HUES6 (cell line): ENCODE measurements around the gene MCUB.
A peak's percentile ranks its signal among the peaks of the same experiment; 100 is the strongest.

ENCODE experiments used
- H3K27ac ChIP-seq: 2 replicates; pipeline ENCODE4 v1.7.0; 2013; ENCODE audit warnings: low read depth, mild to moderate bottlenecking, low read length, inconsistent platforms
- H3K27me3 ChIP-seq: 2 replicates; pipeline ENCODE4 v1.6.1; 2013; ENCODE audit warnings: low read length; ENCODE audit not compliant: control insufficient read depth, insufficient read depth
- H3K36me3 ChIP-seq: 2 replicates; pipeline ENCODE4 v1.6.1; 2013; ENCODE audit warnings: low read length; ENCODE audit not compliant: control insufficient read depth, insufficient read depth
- H3K4me1 ChIP-seq: 2 replicates; pipeline ENCODE4 v1.6.1; 2013; ENCODE audit warnings: low read length; ENCODE audit not compliant: control insufficient read depth, insufficient read depth
- H3K4me3 ChIP-seq: 2 replicates; pipeline ENCODE4 v1.5.1; 2013; ENCODE audit warnings: low read depth, low read length
- H3K9ac ChIP-seq: one replicate; pipeline ENCODE4 v1.6.1; 2013; ENCODE audit warnings: mild to moderate bottlenecking, low read length
- H3K9me3 ChIP-seq: 2 replicates; pipeline ENCODE4 v1.6.1; 2013; ENCODE audit warnings: low read depth, low read length; ENCODE audit not compliant: control insufficient read depth, insufficient read depth

MCUB gene

GRCh38 chr4:109702950-109703663, 143.1 kb downstream of the MCUB start, which contains the start of gene CASP6:
Gene CASP6 (minus strand): TSS chr4:109703445. CDS start chr4:109703395, 50 bp downstream.
- Histone ChIP-seq H3K27me3 (no peaks in the 10 kb centered on the region), H3K36me3 (peaks cover 2% of the 10 kb centered on the region), H3K27ac (peak within 1 kb of the TSS; percentile 83; the same call in 1 of the 2 replicates), H3K4me3 (peak within 1 kb of the TSS; percentile 96), H3K4me1 (peaks cover 11% of the 10 kb centered on the region), H3K9me3 (no peaks in the 10 kb centered on the region), H3K9ac (peak within 1 kb of the TSS; percentile 91)

GRCh38 chr4:109703664-109704361, 143.8 kb downstream of the MCUB start:
- peak overlapping the region; percentile 91 for H3K9ac ChIP-seq
- H3K4me1 ChIP-seq: peaks cover 11% of the 10 kb centered on the region
- H3K27me3 ChIP-seq: no peaks in the 10 kb centered on the region
- no peak overlapping the region for H3K27ac ChIP-seq
- H3K9me3 ChIP-seq: no peaks in the 10 kb centered on the region
- peaks cover 5% of the 10 kb centered on the region for H3K36me3 ChIP-seq
- H3K4me3 ChIP-seq: peak overlapping the region; percentile 96

GRCh38 chr4:109708435-109708834, 148.4 kb downstream of the MCUB start:
- no peak overlapping the region for H3K4me3 ChIP-seq
- H3K9ac ChIP-seq: no peak overlapping the region
- no peak overlapping the region for H3K27ac ChIP-seq
- peaks cover 4% of the 10 kb centered on the region; the same call in 1 of the 2 replicates for H3K4me1 ChIP-seq
- H3K9me3 ChIP-seq: no peaks in the 10 kb centered on the region
- peaks cover 26% of the 10 kb centered on the region for H3K36me3 ChIP-seq
- H3K27me3 ChIP-seq: no peaks in the 10 kb centered on the region

- Histone ChIP-seq H3K9ac (no peak overlapping the region), H3K36me3 (peaks cover 31% of the 10 kb centered on the region), H3K27me3 (no peaks in the 10 kb centered on the region), H3K27ac (no peak overlapping the region), H3K9me3 (no peaks in the 10 kb centered on the region), H3K4me1 (no peaks in the 10 kb centered on the region), H3K4me3 (no peak overlapping the region)
Observed at GRCh38 chr4:109708990-109709389, 148.9 kb downstream of the MCUB start.

GRCh38 chr4:109713500-109713899, 153.5 kb downstream of the MCUB start:
- Histone ChIP-seq H3K4me3 (no peak overlapping the region), H3K4me1 (no peaks in the 10 kb centered on the region), H3K27ac (no peak overlapping the region), H3K36me3 (peaks cover 55% of the 10 kb centered on the region), H3K9me3 (no peaks in the 10 kb centered on the region), H3K27me3 (no peaks in the 10 kb centered on the region), H3K9ac (no peak overlapping the region)

- no peaks in the 10 kb centered on the region for H3K27me3 ChIP-seq
- H3K9me3 ChIP-seq: peaks cover 4% of the 10 kb centered on the region
- H3K36me3 ChIP-seq: peaks cover 35% of the 10 kb centered on the region
- H3K4me1 ChIP-seq: no peaks in the 10 kb centered on the region
- no peak overlapping the region for H3K27ac ChIP-seq
- no peak overlapping the region for H3K4me3 ChIP-seq
- H3K9ac ChIP-seq: no peak overlapping the region
Observed at GRCh38 chr4:109718759-109719158, 158.7 kb downstream of the MCUB start.

- no peak overlapping the region for H3K27ac ChIP-seq
- peaks cover 4% of the 10 kb centered on the region for H3K9me3 ChIP-seq
- no peaks in the 10 kb centered on the region for H3K4me1 ChIP-seq
- no peaks in the 10 kb centered on the region for H3K27me3 ChIP-seq
- no peak overlapping the region for H3K4me3 ChIP-seq
- H3K9ac ChIP-seq: no peak overlapping the region
- H3K36me3 ChIP-seq: peaks cover 26% of the 10 kb centered on the region
Observed at GRCh38 chr4:109719604-109720003, 159.6 kb downstream of the MCUB start.

- H3K9ac ChIP-seq: no peak overlapping the region
- H3K4me1 ChIP-seq: no peaks in the 10 kb centered on the region
- peaks cover 4% of the 10 kb centered on the region for H3K9me3 ChIP-seq
- peaks cover 22% of the 10 kb centered on the region for H3K36me3 ChIP-seq
- no peaks in the 10 kb centered on the region for H3K27me3 ChIP-seq
- H3K27ac ChIP-seq: no peak overlapping the region
- no peak overlapping the region for H3K4me3 ChIP-seq
Observed at GRCh38 chr4:109721033-109721432, 161.0 kb downstream of the MCUB start.

- Histone ChIP-seq H3K9ac (no peak overlapping the region), H3K36me3 (peaks cover 8% of the 10 kb centered on the region), H3K9me3 (peaks cover 4% of the 10 kb centered on the region), H3K27ac (no peak overlapping the region), H3K27me3 (no peaks in the 10 kb centered on the region), H3K4me1 (no peaks in the 10 kb centered on the region), H3K4me3 (no peak overlapping the region)
Observed at GRCh38 chr4:109722357-109722756, 162.3 kb downstream of the MCUB start.

GRCh38 chr4:109723110-109723509, 163.1 kb downstream of the MCUB start:
- H3K9ac ChIP-seq: no peak overlapping the region

GRCh38 chr4:109728385-109728784, 168.3 kb downstream of the MCUB start:
- H3K9ac ChIP-seq: no peak overlapping the region
- H3K9me3 ChIP-seq: no peaks in the 10 kb centered on the region
- H3K27ac ChIP-seq: no peak overlapping the region
- H3K4me1 ChIP-seq: peaks cover 9% of the 10 kb centered on the region
- peak overlapping the region; percentile 87 for H3K4me3 ChIP-seq
- H3K36me3 ChIP-seq: no peaks in the 10 kb centered on the region
- no peaks in the 10 kb centered on the region; the same call in 1 of the 2 replicates for H3K27me3 ChIP-seq

More at GRCh38 chr4:109723110-109723509, 163.1 kb downstream of the MCUB start:
- Histone ChIP-seq H3K4me3 (no peak overlapping the region), H3K36me3 (peaks cover 4% of the 10 kb centered on the region; the same call in 1 of the 2 replicates), H3K4me1 (peaks cover 3% of the 10 kb centered on the region), H3K9me3 (peaks cover 4% of the 10 kb centered on the region), H3K27me3 (no peaks in the 10 kb centered on the region), H3K27ac (no peak overlapping the region)
